SU-DHL-6 (cell line): Measurements from ENCODE around the gene ACY1.

ENCODE experiments used
- EZH2phosphoT487 ChIP-seq: fragments of 200-600 bp; sonication (generic), shearing (Covaris generic); conservative IDR thresholded peaks from 2 replicates; pipeline ENCODE4 v1.6.1; 2018; ENCODE audit warnings: mild to moderate bottlenecking, antibody characterized with exemption, low read length, moderate library complexity, mixed read lengths
- TF ChIP-seq, protein P1 (sequence below): fragments of 200-600 bp; sonication (generic); IDR thresholded peaks from one replicate; pipeline ENCODE4 v1.5.1; 2017; ENCODE audit warnings: antibody characterized with exemption, mild to moderate bottlenecking, low read length, moderate library complexity; ENCODE audit not compliant: insufficient read depth, poor library complexity, severe bottlenecking

GRCh38 chr3:51994530-51994929 is 11.2 kb downstream of the ACY1 start:
- TF ChIP-seq, protein P1, sequence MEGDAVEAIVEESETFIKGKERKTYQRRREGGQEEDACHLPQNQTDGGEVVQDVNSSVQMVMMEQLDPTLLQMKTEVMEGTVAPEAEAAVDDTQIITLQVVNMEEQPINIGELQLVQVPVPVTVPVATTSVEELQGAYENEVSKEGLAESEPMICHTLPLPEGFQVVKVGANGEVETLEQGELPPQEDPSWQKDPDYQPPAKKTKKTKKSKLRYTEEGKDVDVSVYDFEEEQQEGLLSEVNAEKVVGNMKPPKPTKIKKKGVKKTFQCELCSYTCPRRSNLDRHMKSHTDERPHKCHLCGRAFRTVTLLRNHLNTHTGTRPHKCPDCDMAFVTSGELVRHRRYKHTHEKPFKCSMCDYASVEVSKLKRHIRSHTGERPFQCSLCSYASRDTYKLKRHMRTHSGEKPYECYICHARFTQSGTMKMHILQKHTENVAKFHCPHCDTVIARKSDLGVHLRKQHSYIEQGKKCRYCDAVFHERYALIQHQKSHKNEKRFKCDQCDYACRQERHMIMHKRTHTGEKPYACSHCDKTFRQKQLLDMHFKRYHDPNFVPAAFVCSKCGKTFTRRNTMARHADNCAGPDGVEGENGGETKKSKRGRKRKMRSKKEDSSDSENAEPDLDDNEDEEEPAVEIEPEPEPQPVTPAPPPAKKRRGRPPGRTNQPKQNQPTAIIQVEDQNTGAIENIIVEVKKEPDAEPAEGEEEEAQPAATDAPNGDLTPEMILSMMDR, result no peak
- no peak for TF ChIP-seq EZH2phosphoT487
